HL-60/S4 treated with phorbol 12-myristate 13-acetate at 8.2 ng/mL for 4 days and 3 days (cell line): ENCODE data around the gene ZNF217.
"Not testable (repeated sequence)": the region's sequence is repeated elsewhere in the genome, so short reads cannot be mapped to it uniquely, and the experiment has no call there.

ENCODE experiments used
- in situ Hi-C: fragments of 300-500 bp; cut with MboI; formaldehyde crosslinking; loops from 2 replicates; pipeline ENCODE4 v1.15.0; 2022; ENCODE audit warnings: low sequenced_read_pairs

Gene ZNF217

DNA sequence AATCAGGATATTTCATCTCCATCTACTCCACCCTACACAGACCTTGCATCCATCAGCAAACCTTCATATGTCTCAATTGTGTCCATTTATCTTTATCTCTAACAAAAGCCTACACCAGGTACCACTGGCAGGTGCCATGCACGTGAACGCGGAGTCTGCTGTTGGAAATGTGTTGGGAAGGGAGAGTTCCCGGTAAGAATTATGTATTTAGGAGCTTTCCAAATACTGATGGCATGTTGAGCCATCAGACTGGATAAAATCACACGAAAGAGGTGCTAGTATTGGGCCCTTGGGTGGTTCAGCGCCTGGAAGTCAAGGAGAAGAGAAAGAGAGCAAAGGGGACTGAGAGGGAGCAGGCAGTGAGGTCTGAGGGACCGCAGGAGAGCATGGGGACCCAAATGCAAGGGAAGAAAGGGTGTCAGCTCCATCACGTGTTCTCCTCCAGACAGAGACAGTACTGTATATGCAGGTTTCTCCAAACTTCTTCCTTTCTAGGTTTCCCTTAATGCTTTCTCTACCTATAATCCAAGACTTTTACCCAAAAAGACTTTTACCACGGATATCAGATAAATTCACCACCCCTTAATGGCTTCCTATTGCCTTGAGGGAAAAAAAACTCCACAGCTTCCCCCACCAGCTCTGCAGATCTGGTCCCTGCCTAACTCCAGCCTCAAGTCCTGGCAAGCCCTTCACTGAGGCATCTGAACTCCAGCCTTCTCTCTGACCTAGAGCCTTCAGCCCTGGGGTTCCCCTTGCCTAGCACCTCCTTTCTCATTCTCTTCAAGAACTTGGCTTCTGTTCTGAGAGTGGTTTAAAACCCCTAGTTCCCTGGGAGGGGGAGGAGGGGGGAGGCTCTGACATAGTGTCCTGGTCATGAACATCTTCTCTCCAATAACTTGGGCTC lies 4.8 kb upstream of the ZNF217 start:
- in situ Hi-C loops: no loop called here

DNA sequence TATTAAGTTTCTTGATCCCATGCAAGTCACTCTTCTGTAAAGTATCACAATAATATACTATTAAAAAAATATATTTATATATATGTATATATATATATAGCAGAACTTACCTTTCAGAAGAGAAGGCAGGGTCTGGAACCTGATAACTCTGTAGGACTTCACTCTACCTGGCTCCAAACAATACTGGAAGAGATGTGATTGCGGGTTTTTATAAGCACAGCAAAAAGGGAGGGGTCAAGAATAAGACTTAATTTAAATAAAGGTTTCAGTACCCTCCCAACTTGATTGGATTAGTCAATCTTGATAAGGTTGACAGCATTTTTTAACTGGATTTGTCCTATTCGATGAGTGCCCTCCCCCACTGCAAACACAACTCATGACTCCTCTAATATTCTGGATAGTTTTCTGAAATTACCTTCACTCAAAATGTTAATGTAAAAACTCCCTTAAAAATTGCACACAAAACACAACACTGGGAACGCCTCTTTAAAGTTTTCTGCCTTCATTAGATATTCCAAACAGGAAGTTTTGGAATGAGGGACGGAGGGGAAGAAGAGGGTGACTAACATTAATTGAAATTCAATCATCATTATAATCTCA lies 4.0 kb upstream of the ZNF217 start:
- in situ Hi-C loops: no loop called here

DNA sequence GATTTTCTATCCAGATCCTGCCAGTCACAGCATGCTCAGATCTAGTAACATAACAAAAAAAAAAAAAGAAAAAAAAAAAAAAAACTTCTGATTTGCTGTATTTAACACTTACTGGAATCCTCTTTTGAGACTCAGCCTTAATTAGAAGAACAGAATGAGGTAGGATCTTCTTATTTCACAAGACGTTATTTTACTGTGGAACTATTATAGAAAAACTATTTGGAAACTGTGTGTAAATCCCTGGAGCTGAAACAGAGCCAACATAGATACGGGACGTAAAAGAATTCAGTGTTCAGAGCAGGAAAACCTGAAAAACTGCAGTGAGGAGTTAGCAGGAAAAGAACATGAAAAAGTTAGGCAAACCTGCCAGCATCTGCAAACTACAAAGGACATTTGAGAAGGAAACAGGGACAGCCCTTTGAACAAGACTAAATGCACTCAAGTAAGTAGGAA lies 3.4 kb upstream of the ZNF217 start:
- in situ Hi-C loops: no loop called here

DNA sequence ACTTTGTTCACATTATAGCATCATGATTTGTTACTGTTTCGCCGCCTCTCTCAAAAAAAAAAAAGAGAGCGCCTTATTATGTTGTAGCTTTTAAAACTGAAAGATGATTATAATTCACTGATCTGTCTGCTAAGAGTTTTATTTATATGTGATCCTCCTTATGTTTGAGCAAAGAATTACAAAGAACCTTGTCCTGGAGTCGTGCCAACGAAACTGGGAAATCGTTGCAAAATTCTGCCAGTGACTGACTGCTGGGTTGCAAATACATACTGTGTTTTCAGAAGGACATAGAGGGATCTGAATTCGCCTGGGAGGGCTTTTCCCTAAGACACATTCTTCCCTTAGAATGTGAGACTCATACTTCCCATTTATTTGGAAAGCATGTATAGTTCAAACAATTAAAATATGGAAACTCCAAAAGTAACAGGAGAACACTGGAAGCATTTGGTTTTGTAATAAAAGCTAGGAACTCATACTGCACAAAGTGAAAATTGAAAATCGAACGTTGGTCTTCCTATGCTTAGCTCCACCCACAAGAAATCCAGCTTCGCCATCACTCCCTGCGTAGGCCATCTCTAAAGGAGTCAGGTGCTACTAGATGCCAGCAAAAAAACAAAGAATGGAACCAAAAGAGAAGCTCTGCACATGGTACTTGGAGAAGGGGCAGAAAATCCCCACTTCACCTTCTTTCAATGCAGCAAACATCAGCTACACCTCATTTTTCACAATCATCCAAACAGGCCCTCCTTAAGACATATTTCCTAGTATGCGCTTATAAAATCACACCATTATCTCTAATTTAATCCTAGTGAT lies 2.8 kb upstream of the ZNF217 start:
- in situ Hi-C loops: not testable (repeated sequence)

DNA sequence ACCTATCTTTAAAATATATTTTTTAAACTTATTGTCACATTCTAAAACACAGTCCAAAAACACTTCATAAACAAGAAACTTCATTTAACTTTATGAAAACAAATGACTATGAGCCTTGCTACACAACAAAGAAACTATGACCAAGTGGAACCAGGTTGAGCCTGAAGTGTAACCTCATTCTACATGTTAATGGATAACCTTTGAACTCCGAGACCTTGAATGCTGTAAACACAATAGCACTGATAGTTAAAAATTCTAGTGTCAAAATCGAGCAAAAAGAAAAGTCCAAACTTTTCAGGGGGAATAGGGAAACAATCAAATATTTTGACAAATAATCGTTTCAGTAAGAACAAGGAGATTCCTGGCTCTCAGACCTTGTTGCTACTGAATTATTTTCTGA lies 2.1 kb upstream of the ZNF217 start:
- in situ Hi-C loops: not testable (repeated sequence)

DNA sequence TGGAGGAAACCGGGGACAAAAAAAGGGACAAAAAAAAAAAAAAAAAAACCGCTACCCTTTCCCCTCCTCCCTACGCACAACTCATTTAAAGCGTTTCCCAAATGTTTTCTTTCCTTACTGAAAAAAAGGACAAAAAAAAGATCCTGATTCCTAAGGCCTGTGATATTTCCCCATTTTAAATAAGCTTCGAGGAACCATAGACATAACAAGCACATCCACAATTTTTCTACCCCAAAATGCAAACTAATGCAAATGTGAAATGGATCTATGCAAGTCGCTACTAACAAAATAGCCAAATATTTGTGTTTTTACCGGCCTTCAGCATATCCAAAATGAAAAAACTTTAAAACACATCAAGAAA lies 1.4 kb upstream of the ZNF217 start:
- in situ Hi-C loops: no loop called here

DNA sequence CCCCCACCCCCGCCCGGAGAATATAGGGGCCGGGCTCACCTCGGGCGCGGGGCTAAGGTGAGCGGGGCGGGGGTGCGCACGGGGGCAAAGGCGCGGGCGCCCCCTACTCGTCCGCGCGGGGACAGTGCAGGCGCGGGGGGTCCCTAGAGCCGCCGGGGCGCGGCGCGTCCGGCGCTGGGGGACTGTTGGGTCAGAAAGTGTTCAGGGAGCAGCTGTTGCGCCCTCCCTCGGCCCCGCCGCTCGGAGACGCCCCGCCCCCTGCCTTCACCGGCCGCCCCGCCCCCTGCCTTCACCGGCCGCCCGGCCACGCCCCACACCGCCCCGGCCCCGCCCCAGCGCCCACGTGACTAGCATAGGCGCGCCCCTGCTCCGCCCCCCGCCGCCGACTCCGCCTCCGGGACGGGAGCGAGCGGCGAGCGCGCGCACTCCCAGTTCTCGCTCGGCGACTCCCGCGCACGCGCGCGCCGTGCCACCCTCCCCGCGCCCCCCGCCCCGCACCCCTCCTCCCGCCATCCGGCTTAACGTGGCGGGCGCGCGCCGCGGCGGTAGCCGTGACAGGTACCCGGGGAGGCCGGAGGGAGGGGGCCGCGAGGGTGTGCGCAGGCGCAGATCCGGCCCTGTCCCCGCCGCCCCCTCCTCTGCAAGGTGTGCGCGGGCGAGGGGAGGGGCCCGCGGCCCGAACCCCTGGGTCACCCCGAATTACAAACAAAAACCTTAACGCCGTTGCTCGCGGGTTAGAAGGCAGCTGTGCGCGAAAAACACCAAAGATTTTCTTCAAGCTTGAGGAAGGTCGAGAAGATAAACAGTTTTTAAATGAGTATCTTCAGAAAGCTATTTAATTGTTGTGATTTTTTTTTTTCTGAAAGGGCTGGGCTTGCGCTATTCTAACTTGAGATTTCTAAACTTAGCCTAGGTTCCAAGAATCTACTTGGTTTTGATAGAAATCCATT lies 704 bp upstream of the ZNF217 start:
- in situ Hi-C loops: no loop called here

DNA sequence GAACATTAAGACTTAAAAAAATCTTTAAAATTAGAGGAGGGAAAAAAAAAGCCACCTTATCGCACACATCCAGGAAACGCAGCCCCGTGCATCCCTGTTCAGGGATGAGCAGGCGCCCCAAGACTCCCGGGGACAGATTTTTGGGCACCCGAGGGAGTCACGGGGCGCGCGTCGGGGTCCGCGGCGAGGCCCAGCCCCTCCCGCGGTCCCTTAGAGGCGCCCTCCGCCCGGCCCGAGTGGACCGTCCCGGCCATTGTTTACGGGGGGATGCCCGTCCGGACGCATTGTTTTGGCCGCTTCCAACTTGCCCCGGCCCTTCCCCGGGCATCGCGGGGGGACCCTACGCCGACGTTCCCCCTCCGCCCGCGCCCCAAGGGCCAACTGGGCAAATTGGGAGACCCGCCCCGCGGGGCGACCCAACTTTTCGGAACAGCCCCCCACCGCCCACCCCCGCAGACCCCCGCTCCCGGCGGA lies 610 bp downstream of the ZNF217 start:
- in situ Hi-C loops: no loop called here

DNA sequence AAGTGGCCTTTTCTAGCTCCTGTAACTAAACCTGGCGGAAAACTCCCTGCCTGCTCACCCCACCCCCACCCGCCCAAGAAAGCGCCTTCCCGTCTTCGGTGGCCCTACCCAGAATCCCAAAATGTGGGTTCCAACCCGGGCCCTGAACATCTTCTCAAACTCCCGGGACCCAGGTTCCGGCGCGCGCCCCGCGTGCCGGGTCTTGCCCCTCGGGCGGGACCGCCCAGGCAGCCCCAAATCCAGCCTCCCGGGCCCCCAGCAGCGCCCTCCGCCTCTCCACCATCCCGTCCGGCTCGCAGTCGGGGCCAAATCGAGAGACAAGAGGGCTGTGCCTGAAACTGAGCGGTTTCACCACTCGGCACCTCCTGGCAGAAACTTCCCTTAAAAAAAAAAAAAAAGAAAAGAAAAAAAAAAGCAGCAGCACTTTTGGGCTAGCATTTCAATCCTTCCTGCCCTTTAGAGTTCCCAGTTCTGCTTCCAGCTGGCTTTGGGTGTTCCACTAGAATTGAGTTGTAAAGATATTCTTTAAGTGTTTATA lies 1.1 kb downstream of the ZNF217 start:
- in situ Hi-C loops: not testable (repeated sequence)

DNA sequence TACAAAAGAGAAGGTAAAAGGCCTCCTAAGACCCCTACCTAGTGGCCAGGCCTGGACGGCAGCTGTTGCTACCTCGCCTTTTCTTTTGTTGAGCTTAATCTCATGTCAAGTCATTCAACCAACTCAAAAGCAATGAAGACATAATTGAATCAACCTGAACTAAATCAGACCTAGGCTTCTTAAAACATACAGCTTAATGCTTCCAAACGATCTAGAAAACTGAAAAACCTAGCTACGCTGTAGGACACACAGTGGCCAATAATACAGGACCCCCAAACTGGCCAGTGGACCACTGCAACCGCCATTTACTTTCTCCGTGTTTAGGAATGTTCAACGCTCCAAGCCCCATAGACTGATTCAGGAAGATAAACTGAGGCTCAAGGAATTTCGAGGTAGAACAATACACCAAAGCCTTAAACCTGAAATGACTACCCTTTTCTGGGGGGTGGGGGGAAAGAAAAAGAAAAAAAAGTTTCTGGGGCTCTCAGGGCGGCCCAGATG lies 1.6 kb downstream of the ZNF217 start:
- in situ Hi-C loops: not testable (repeated sequence)

DNA sequence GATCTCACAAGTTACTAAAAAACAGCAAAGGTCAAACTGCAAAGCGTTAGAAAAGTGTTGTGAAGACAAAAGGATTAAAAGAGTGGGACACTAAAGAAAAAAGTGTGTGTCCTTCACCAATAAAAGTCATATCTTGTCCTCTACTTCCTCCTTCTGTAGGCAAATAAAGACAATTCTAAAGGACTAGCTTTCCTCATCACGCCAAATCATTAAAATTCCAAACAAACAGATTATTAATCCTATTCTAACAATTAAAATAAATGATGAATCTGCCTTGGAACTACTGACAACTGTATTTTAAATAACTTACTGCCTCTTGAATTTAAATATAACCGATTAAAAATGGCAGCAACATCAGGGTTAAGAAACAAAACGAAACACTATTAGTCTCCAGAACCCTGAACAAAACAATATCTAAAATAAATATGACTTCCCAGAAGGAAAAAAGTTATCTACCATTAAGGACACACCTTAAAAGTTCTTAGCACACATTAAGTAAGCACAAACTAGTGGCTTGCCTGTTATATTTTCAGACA lies 2.4 kb downstream of the ZNF217 start:
- in situ Hi-C loops: not testable (repeated sequence)

DNA sequence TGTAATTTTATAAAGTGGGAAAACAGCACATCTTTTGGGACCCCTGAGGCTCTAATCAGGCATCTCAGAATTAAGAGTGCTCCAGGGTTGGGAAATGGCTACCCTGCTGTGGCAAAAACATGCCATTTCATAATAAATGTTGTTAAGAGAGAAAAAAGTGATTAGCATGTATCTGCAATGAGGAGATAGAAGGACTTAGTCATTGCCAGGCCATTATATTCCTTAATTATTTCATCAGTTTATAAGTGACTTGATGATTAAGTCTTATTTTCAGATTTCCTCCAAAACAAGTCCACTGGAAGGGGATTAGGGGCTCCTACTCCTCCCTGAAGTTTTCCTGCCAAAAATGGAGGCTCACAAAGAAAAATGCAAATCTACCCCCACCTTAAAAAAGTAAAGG lies 3.0 kb downstream of the ZNF217 start:
- in situ Hi-C loops: not testable (repeated sequence)

DNA sequence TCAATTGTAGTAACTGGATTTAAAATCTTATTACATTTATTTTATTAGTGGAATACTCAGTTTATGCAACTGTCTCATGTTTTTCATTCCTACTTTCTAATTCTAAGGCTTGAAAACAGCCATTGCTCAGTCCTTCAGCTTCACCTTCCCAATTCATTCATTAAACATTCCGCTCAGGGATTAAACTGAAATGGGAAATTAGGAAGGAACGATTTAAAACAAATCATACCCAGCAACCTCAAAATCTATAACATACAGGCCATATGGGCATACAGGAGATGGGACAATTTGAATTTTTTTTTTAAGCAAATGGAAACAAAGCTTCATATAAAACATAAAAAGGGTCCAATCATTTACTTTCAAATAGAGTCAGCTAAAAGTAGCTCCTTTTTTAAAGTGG lies 3.5 kb downstream of the ZNF217 start:
- in situ Hi-C loops: not testable (repeated sequence)

DNA sequence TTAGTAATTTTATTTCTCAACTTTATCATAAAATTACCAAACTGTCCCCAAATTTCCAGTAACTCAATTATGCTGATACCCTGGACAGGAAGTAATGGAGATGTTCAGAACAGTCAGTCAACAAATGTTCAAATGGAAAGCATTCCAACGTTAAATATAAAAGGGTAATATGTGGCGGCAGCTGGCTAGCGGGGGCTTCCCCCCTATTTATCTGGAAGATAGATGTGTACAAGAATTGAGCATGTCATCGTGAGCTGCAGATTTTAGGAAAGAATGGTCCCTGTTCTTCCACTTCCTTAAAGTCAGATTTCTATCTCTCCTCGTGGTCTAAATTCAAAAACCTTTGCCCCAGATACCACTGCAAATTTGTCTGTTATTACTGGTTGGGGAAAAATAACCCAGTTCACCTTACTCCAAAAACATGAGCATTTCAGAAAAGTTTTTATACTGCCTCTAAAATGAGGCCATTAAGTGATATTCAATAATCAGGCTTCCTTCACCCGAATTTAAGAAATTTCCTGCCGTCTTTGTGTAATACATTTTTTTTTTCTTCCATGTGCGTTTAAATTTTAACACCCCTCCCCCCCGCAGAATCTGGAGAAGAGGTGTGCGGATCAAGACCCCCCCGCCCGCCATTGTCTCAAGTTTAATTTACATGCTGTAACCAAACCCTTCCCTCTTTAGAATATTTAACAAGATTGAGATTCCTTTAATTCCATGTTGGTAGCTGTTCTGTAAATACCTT lies 4.1 kb downstream of the ZNF217 start:
- in situ Hi-C loops: not testable (repeated sequence)

DNA sequence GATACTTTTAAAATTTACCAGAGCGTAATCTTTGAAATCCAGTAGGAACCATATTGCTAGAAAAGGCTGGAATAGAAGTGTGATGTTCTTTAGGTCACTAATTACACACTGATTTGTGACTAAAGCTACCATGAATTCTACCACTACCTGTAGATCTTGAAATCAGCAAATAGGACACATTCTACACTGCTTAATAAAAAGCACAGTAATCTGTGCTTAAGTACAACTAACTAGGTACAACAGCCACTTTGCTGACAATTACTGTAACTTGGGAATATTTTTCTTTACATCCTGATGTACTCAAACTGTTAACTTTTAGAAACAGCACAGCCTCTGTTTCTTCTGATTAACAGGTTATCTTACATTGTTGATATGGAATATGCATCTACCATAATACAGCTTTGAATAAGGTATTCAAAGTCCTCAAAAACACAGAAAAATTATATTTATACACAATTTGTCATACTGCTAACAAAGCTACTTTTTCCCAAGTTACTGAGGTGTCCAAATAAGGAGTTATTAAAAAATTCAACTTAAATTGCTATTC lies 6.4 kb downstream of the ZNF217 start:
- in situ Hi-C loops: not testable (repeated sequence)

DNA sequence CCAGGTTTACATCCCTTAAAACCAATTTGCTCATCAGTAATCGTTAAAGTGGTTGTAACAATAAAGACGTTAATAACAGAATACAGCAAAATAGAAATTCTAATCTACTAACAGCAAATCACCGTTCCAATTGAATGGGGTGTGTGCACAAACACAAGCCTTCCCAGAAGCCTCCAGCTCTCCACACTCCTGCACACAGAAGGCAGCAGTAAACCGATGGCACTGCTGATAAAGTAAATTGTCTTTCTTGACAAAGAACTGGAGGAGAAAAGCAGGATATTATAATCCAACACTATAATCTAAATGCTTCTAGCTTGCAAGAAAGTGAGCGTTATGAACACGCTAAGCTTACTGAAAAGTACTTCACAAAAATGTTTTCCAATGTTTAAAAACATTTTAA lies 7.0 kb downstream of the ZNF217 start:
- in situ Hi-C loops: no loop called here

DNA sequence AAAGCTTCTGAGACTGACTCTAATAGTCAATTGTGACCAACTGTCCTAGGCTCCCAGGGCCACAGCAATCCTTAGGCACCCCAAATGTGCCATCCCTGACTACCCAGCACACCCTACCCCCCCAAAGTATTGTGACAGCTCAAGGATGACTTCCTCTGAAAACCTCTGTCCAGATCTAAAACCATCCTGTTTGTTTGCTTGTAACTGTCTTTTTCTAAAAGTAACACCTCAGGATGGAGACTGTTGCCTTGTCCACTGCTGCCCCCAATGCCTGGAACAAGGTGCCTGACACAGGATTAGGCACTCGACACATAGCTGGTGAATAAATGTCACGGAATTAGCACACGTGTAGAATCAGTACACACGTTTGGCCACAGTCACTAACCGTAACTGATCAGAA lies 7.7 kb downstream of the ZNF217 start:
- in situ Hi-C loops: not testable (repeated sequence)

DNA sequence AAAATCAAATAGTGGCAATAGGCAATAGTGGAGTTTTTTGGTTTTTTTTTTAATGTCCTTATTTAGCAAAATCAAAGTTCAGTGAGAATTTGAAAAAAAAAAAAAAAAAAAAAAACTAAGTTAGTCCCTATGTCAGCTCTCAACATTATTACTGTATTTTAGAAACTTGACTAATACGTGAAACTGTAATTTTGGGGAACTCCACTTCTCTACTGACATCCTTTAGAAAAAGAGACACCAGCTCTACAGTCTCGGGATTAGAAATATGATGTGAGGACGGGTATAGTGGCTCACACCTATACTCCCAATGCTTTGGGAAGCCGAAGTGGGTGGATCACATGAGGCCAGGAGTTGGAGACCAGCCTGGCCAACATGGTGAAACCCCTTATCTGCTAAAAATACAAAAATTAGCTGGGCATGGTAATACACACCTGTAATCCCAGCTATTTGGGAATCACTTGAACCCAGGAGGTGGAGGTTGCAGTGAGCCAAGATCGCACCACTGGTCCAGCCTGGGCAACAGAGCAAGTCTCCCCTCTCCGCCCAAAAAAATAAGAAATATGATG lies 8.6 kb downstream of the ZNF217 start:
- in situ Hi-C loops: not testable (repeated sequence)
